Spleen (tissue), 11 donors: ENCODE measurements around the gene ZDHHC23. TPM values are rescaled to one million over a fixed set of nuclear protein-coding genes. Genes with fewer than 3 reads are reported as not detected.

Experiments used
- DNase-seq: peaks from one replicate; pipeline ENCODE4 v3.0.0-alpha.2; 2020
- H3K27ac ChIP-seq, 8 donors: fragments of 200-600 bp; sonication (generic) in 7 of 8; 1 replicate in 4 of 8; 2 replicates in 4 of 8; pipeline versions ENCODE4 v1.5.0 to v1.8.0; 2016 to 2021; ENCODE audit warnings: inconsistent platforms in 4 of 8, mild to moderate bottlenecking in 4 of 8, moderate library complexity in 1 of 8
- H3K27me3 ChIP-seq, 7 donors: fragments of 200-600 bp; sonication (generic) in 6 of 7; replicated peaks in 1 of 7; 1 replicate in 4 of 7; 2 replicates in 3 of 7; pipeline versions ENCODE4 v1.5.0 to v1.8.0; 2016 to 2021; ENCODE audit warnings: inconsistent platforms in 3 of 7, mild to moderate bottlenecking in 1 of 7
- H3K36me3 ChIP-seq, 6 donors: fragments of 200-600 bp; sonication (generic) in 5 of 6; 1 replicate in 4 of 6; 2 replicates in 2 of 6; pipeline versions ENCODE4 v1.5.0 to v1.8.0; 2016 to 2021; ENCODE audit warnings: inconsistent platforms in 2 of 6
- H3K4me1 ChIP-seq, 6 donors: fragments of 200-600 bp; sonication (generic) in 5 of 6; 1 replicate in 3 of 6; 2 replicates in 3 of 6; pipeline versions ENCODE4 v1.5.0 to v1.8.0; 2016 to 2021; ENCODE audit warnings: inconsistent platforms in 3 of 6
- H3K4me3 ChIP-seq, 8 donors: fragments of 200-600 bp; sonication (generic) in 7 of 8; 1 replicate in 4 of 8; 2 replicates in 4 of 8; pipeline versions ENCODE4 v1.5.0 to v1.8.0; 2016 to 2021; ENCODE audit warnings: inconsistent platforms in 4 of 8, mild to moderate bottlenecking in 4 of 8, moderate library complexity in 2 of 8
- H3K9me3 ChIP-seq, 8 donors: fragments of 200-600 bp; sonication (generic) in 7 of 8; 1 replicate in 4 of 8; 2 replicates in 4 of 8; pipeline versions ENCODE4 v1.5.0 to v1.8.0; 2016 to 2021; ENCODE audit warnings: inconsistent platforms in 4 of 8
- CTCF ChIP-seq, 11 experiments: fragments of 200-600 bp in 7 of 11; fragments of 450-650 bp in 4 of 11; sonication (generic) in 4 of 11; IDR thresholded peaks in 8 of 11; conservative IDR thresholded peaks in 3 of 11; 1 replicate in 7 of 11; 2 replicates in 4 of 11; pipeline versions ENCODE4 v1.4.0 to v1.8.0; 2016 to 2021; ENCODE audit warnings: antibody characterized with exemption in 11 of 11, inconsistent platforms in 4 of 11, mild to moderate bottlenecking in 1 of 11
- POLR2A ChIP-seq, 3 donors: fragments of 450-650 bp; IDR thresholded peaks; one replicate each; pipeline ENCODE4 v1.5.1; 2017; ENCODE audit warnings: antibody characterized with exemption in 3 of 3, mild to moderate bottlenecking in 1 of 3
- POLR2AphosphoS5 ChIP-seq, 3 donors: sonication (generic); formaldehyde crosslinking; IDR thresholded peaks; one replicate each; pipeline ENCODE4 v1.5.1; 2017; ENCODE audit warnings: antibody characterized with exemption in 3 of 3
- WGBS, 5 donors: extraction: QIAGEN DNeasy Blood & Tissue Kit in 3 of 5; methylation state at CpG; one replicate each; pipeline versions ENCODE4 v1.1.5 to v1.1.7; 2013 to 2018; 5-methylcytosine and 5-hydroxymethylcytosine counted together
- intact Hi-C: fragments of 100-400 bp; cut with DNase I; formaldehyde crosslinking; loops from one replicate; pipeline ENCODE4 v1.15.0; 2023; ENCODE audit warnings: low total_unique reads
- polyA plus RNA-seq, 3 donors: library from polyadenylated mRNA; stranded (reverse); fragments of 200-250 nt; gene quantifications; one replicate each; pipeline ENCODE4 v1.2.1, GENCODE V29; 2013
- total RNA-seq, 7 donors: library from RNA; depleted of rRNA in 3 of 7; stranded (reverse); fragments of >200 nt in 3 of 7; fragmentation: NEBNext Ultra II Directional in 4 of 7; extraction: Animal tissue kit (Norgen Biotek cat#: 25700) in 4 of 7; gene quantifications; one replicate each; pipeline versions ENCODE4 v1.1.0 to v1.2.1, GENCODE V29; 2016 to 2021
- donor health status: healthy with polysubstance abuse.
- donor health status: DM: no; HTN: no; CAD: no; lungs with moderate emphysema.
- donor health status: DM: no; HTN: no; CAD: no.
- donor health status: Bipolar disorder and iron deficiency.
- donor health status: healthy.
- donor health status: DM: no; HTN: no; CAD: no.
- donor health status: DM: yes; HTN: yes; CAD: no.

ZDHHC23 gene
- total and polyA plus RNA-seq, 10 donors, result 2.0 to 16.4 (median 7.0) TPM

GRCh38 chr3:113968986-113969385, 21.2 kb downstream of the ZDHHC23 start:
- TF ChIP-seq POLR2AphosphoS5 (IDR thresholded peaks at IDR 0.05), result no peak
- H3K27ac ChIP-seq, result no peak overlapping the region
- DNase-seq, result no peak
- peaks cover 0 to 19% (median 0%) of the 10 kb centered on the region in 6 donors for H3K36me3 ChIP-seq
- no peak overlapping the region for H3K4me3 ChIP-seq
- peaks cover 0 to 28% (median 20%) of the 10 kb centered on the region in 8 donors for H3K9me3 ChIP-seq
- no peaks in the 10 kb centered on the region for H3K27me3 ChIP-seq
- intact Hi-C loops, result no loop called here
- 68 to 86% (median 80%) methylated on average over 2 of the region's 2 CpGs for WGBS, 5 donors
- no peaks in the 10 kb centered on the region for H3K4me1 ChIP-seq

- H3K27me3 ChIP-seq, result no peaks in the 10 kb centered on the region
- H3K27ac ChIP-seq, result no peak overlapping the region
- H3K36me3 ChIP-seq, result peaks cover 0 to 72% (median 9%) of the 10 kb centered on the region in 6 donors
- TF ChIP-seq POLR2A (IDR thresholded peaks at IDR 0.05) (no peak), CTCF (IDR thresholded peaks at IDR 0.05 in 8 of 11, conservative IDR thresholded peaks at IDR 0.05 in 3 of 11) (no peak), POLR2AphosphoS5 (IDR thresholded peaks at IDR 0.05) (no peak)
- peaks cover 0 to 22% (median 20%) of the 10 kb centered on the region in 8 donors for H3K9me3 ChIP-seq
- H3K4me1 ChIP-seq, result peaks cover 0 to 12% (median 7%) of the 10 kb centered on the region in 6 donors
- DNase-seq, result no peak
- intact Hi-C loops, result no loop called here
- 81 to 87% (median 83%) methylated on average over 4 of the region's 4 CpGs for WGBS, 5 donors
- no peak overlapping the region for H3K4me3 ChIP-seq
Observed at GRCh38 chr3:113977822-113978221, 30.0 kb downstream of the ZDHHC23 start.

DNA sequence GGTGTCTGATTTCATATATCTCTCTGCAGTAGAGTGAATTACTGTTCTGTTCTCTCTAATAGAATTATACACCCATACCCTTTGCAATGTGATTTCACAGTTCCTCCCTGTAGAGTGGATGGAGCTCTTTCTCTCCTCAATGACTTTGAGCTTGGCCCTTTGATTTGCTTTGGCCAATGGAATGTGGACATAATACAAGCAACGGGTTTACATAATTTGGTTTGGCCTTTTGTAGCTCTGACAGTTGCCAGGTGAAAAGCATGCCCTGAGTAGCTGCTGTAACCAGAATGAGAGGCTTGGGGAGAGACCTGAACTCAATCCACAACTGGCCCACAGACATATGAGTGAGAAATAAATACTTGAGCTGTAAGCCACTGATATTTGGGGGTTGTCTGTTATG, 32.1 kb downstream of the ZDHHC23 start:
- H3K9me3 ChIP-seq, result peaks cover 0 to under 1% (median 0%) of the 10 kb centered on the region in 8 donors
- H3K27me3 ChIP-seq, result no peaks in the 10 kb centered on the region
- peaks cover 0 to 15% (median 7%) of the 10 kb centered on the region in 6 donors for H3K4me1 ChIP-seq
- intact Hi-C loops, result no loop called here
- no peak for DNase-seq
- 88 to 98% (median 96%) methylated on average over 1 of the region's 1 CpG for WGBS, 5 donors
- no peak overlapping the region for H3K27ac ChIP-seq
- no peak overlapping the region for H3K4me3 ChIP-seq
- peaks cover 0 to 64% (median 9%) of the 10 kb centered on the region in 6 donors for H3K36me3 ChIP-seq
- no peak for TF ChIP-seq CTCF (IDR thresholded peaks at IDR 0.05 in 8 of 11, conservative IDR thresholded peaks at IDR 0.05 in 3 of 11)
- TF ChIP-seq POLR2AphosphoS5 (IDR thresholded peaks at IDR 0.05), result no peak
- no peak for TF ChIP-seq POLR2A (IDR thresholded peaks at IDR 0.05)

DNA sequence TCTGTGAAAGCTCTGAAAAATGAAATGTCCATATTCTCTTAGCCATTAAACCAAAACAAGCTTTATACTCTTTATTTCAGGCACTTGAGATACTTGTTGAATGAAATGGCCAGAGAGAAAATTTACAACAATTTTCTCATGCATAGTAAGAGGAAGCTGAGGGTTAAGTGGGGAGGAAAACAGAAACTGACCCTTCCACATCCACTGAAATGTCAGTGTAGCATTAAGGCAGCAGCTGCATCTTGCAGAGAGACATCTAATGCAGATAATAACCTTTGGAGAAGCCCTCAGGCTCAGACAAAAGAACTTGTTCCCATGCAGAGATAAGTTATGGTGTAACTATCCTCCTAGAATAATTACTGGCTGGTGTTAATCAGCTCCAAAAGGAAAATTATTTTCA, 34.0 kb downstream of the ZDHHC23 start:
- no peaks in the 10 kb centered on the region for H3K27me3 ChIP-seq
- TF ChIP-seq POLR2AphosphoS5 (IDR thresholded peaks at IDR 0.05) (no peak), CTCF (IDR thresholded peaks at IDR 0.05 in 8 of 11, conservative IDR thresholded peaks at IDR 0.05 in 3 of 11) (no peak), POLR2A (IDR thresholded peaks at IDR 0.05) (no peak)
- DNase-seq, result no peak
- H3K4me1 ChIP-seq, result peaks cover 0 to 19% (median 7%) of the 10 kb centered on the region in 6 donors
- H3K27ac ChIP-seq, result no peak overlapping the region
- intact Hi-C loops, result no loop called here
- peaks cover 0 to 55% (median 9%) of the 10 kb centered on the region in 6 donors for H3K36me3 ChIP-seq
- H3K4me3 ChIP-seq, result no peak overlapping the region
- H3K9me3 ChIP-seq, result no peaks in the 10 kb centered on the region

GRCh38 chr3:113983544-113983943, 35.7 kb downstream of the ZDHHC23 start:
- no peak overlapping the region for H3K27ac ChIP-seq
- no peaks in the 10 kb centered on the region for H3K27me3 ChIP-seq
- no peak overlapping the region for H3K4me3 ChIP-seq
- no peak for DNase-seq
- intact Hi-C loops, result no loop called here
- 94 to 97% (median 96%) methylated on average over 3 of the region's 3 CpGs for WGBS, 5 donors
- H3K4me1 ChIP-seq, result peaks cover 0 to 19% (median 7%) of the 10 kb centered on the region in 6 donors
- H3K36me3 ChIP-seq, result peaks cover 0 to 38% (median 2%) of the 10 kb centered on the region in 6 donors
- TF ChIP-seq POLR2A (IDR thresholded peaks at IDR 0.05), result no peak
- TF ChIP-seq POLR2AphosphoS5 (IDR thresholded peaks at IDR 0.05), result no peak
- no peak for TF ChIP-seq CTCF (IDR thresholded peaks at IDR 0.05 in 8 of 11, conservative IDR thresholded peaks at IDR 0.05 in 3 of 11)
- H3K9me3 ChIP-seq, result no peaks in the 10 kb centered on the region
